GM23248 (cell line): Measurements from ENCODE around the gene ASAP2.

Source experiments
- EZH2 ChIP-seq: fragments of 200-600 bp; sonication (generic); IDR thresholded peaks from 2 replicates; pipeline ENCODE4 v1.6.1; 2018; ENCODE audit warnings: antibody characterized with exemption, mild to moderate bottlenecking; ENCODE audit not compliant: insufficient read depth, poor library complexity, severe bottlenecking
- EZH2phosphoT487 ChIP-seq: fragments of 200-600 bp; sonication (generic); IDR thresholded peaks from 2 replicates; pipeline ENCODE4 v1.6.1; 2018; ENCODE audit warnings: antibody characterized with exemption, moderate library complexity, mild to moderate bottlenecking, low read depth; ENCODE audit not compliant: insufficient read depth

DNA sequence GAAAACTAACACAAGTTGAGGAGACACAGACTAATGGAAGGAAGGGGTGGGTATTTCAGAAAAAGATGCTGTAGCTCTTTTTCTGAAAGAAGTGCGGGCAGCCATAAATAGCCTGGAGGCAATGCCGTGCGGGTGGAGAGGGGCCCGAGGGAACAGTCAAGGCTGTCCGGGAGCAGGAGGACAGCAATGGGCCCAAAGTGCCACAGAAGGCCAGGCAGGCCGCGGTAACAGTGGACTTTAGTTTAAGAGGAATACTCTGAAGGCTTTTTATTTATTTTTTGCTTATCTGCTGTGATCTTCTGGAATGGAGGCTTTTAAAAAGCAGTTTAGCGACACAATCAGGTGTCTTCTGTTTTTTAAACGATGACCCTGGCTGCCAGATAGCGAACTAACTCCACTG lies 213.9 kb downstream of the ASAP2 start:
- no peak for TF ChIP-seq EZH2phosphoT487
- no peak for TF ChIP-seq EZH2
